ENCODE results near the gene PMS1.

GRCh38 chr2:189896809-189897208 is 112.6 kb downstream of the PMS1 start:
- no peak for TF ChIP-seq POLR2A (IDR thresholded peaks at IDR 0.05; ENCODE audit: low read depth, low read length)
- TF ChIP-seq POU2F2 (IDR thresholded peaks at IDR 0.05; ENCODE audit: low read depth, low read length): no peak
- no peak for TF ChIP-seq TAF1 (IDR thresholded peaks at IDR 0.05; ENCODE audit: low read depth, low read length)
- TF ChIP-seq PAX5 (IDR thresholded peaks at IDR 0.05; ENCODE audit: insufficient read depth, low read length, severe bottlenecking): no peak

All from GM12891 (cell line).